CD4-positive, alpha-beta T cell treated with Interleukin-17A for 1 hour (primary cell): Measurements from ENCODE around the gene B4GALT5.
"Not testable (repeated sequence)": the region's sequence is repeated elsewhere in the genome, so short reads cannot be mapped to it uniquely, and the experiment has no call there.

Experiments
- DNase-seq: peaks from one replicate; pipeline ENCODE4 v3.0.0-alpha.2; 2020

The B4GALT5 gene

GRCh38 chr20:49677777-49678758 is 35.6 kb downstream of the B4GALT5 start:
- no peak for DNase-seq

DNA sequence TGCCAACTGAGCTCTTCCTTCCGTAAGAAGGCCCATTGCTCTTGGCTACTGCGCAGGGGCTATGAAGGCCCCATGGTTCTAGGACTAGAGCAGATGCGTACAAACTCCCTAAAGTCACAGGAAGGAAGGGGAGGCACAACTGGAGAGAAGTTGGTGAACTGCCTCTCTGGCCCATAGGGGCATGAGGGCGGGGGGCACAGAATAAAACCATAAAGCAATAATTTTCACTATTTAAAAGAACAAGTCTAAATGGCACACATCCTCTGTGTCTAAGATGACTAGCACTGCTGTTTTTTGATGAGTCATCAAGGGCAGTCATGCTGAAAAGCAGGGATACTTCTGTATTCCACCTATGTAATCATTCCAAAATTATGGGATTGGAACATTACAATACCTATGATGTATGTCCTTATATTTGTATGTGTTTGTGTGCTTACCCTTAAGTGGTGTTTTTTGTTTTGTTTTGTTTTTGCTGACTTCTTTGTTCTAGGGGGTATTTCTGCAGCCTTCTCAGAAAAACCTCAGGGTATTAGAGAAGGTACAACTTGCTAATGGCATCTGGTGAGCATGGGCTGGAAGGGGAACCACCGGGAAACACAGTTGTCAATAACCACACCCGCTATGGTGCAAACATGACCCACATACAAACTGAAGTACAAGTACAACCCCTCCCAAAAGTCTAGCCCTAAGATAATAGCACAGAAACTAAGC is 36.9 kb downstream of the B4GALT5 start:
- peak; percentile 80 for DNase-seq

DNA sequence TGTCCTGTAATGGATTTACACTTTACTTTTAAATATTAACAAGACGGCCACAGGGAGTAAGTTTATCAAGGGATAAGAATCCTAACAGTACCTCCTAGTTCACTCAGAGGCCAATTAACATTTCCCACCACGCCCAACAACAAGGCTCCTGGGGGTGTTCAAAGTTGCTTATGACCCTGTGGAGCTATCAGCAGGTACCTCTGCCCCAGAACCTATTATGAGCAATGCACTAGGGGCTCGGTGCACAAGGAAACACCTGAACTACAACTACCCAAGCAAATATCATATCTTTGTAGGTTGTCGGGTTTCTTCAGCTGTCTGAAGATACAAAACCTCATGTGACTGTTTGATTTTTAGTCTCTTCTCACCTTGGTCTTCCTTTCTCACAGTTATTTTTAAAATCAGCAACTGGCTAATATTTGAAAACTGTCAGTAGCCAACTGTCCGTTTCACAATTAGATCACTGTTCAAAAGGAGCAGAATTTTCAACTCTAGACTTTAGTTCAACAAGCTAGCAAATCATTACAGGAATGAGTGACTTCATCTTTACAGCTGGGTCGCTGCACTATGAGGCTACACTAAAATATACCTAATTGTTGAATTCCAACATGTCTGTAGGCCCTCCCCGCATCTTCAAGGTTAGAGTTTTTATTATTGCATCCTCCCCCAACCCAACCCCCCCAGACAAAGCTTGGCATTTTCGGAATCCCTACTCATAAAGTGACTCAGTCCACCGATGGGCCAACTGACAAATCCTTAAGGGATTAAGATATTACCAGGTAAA is 38.1 kb downstream of the B4GALT5 start:
- DNase-seq, result peak; percentile 18

DNA sequence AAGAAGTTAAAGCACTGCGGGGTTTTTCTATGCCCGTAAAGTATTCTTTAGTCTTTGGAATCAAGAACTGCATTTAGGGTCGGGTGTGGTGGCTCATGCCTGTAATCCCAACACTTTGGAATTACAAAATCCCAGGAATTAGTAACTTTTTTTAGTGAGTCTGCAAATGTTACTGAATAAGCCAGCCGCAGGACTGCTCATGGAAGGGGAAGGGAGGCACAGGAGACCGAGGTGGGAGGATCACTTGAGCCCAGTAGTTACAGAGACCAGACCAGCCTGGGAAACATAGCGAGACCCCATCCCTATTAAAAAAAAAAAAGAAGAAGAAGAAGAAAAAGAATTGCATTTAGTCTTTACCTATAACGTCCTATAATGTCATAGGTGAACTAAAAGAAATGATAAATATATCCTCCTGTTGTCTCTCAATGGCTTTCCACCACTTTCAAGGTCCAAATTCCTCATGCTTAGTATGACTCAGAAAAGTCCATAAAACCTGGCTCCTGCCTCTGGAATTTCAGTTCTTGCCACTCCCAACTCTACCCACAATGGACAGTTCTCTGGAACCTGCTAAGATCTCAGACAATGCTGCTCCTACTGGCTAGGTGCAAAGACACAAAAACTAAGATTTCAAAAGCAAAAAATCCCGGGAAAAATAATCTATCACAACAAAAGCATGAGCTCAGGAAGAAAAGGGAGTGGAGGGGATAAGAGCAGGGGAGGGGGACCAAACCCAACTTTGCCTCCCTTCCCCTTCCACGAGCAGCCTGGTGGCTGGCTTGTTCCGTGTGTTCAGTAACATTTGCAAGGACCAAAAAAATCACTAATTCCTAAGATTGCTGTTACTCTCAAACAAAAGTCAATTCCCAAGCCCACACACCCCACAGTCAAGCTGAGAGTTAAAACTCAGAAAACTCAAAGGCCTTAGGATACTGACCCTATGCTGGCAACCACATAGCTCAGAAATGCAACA is 39.0 kb downstream of the B4GALT5 start:
- DNase-seq, result no peak

GRCh38 chr20:49672096-49672664 is 41.5 kb downstream of the B4GALT5 start:
- DNase-seq, result no peak

DNA sequence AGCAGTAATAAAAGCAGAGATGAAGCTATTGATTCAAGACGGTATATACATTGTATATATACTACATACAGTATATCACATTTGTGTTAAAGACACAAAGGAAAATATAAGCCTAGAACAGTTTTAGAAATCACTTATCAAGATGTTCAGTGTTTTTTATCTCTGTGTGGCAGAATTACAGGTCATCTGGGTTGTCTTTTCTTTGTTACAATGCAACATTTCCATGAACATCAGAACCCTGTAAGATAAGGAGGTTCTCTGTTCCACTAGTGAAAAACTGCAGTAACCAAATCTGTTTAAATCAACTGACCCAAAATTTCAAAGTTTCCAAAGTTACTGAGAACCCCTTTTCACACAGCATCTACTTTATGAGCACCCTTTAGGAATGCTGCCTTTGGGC is 42.2 kb downstream of the B4GALT5 start:
- DNase-seq, result no peak

- peak; percentile 55 for DNase-seq
Measured at GRCh38 chr20:49669601-49670189, 44.0 kb downstream of the B4GALT5 start.

DNA sequence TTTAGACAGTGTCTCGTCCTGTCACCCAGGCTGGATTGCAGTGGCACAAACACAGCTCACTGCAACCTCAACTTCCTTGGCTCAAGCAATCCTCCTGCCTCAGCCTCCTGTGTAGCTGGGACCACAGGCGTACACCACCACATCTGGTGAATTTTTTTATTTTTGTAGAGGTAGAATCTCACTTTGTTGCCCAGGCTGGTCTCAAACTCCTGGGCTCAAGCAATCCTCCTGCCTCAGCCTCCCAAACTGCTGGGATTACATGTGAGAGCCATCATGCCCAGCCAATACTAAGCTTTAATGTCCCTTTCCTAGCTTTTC is 44.8 kb downstream of the B4GALT5 start:
- DNase-seq, result not testable (repeated sequence)

DNA sequence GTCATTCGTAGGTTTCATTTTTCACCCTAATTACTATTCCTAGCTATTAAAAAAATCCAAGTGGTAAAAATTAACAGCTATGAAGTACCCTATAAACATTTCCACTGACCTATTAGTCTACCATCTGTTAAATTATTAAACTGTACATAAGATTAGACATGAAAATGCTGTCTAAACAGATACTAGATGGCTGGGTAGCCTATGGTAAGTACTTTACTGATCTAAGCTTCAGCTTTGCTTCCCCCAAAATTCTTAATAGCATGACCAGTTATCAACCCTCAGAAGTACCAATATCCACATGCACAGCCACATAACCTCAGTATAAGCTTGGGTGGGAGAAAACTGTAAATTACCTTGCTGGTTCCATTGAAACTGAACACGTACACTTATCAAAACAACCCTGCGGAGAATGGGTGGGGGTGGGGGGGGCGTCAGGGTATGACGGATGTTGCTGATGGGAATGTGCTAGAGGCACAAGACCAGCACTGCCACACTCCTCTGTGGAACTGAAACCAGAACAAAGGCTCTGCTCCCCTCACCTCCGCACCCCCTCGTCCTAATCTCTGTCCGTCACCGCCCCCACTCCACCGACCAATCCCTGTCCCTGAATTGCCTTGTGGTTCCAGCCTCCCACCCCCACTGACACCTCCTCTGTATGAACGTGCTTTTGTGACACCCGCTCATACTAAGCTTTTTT is 45.3 kb downstream of the B4GALT5 start:
- DNase-seq, result peak; percentile 89

GRCh38 chr20:49666911-49667310 is 46.8 kb downstream of the B4GALT5 start:
- no peak for DNase-seq

- no peak for DNase-seq
Measured at GRCh38 chr20:49665796-49666195, 47.9 kb downstream of the B4GALT5 start.

- no peak for DNase-seq
Measured at GRCh38 chr20:49664612-49665313, 48.9 kb downstream of the B4GALT5 start.

DNA sequence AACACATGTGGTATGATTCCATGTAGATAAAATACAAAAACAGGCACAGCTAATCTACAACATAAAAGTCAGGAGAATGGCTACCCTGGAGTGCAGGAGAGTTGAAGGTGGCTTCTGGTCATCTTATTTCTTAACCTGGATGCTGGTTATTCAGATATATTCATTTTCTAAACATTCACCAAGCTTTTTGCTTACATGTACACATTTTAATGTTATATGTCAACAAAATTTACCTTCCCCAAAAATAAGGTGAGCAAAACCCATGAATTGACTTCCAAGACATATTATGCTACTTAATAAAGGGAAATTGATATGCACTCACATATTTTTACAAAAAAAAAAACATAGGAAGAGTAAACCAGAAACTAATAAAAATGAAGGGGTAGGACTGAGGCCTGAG is 50.6 kb downstream of the B4GALT5 start:
- no peak for DNase-seq

DNA sequence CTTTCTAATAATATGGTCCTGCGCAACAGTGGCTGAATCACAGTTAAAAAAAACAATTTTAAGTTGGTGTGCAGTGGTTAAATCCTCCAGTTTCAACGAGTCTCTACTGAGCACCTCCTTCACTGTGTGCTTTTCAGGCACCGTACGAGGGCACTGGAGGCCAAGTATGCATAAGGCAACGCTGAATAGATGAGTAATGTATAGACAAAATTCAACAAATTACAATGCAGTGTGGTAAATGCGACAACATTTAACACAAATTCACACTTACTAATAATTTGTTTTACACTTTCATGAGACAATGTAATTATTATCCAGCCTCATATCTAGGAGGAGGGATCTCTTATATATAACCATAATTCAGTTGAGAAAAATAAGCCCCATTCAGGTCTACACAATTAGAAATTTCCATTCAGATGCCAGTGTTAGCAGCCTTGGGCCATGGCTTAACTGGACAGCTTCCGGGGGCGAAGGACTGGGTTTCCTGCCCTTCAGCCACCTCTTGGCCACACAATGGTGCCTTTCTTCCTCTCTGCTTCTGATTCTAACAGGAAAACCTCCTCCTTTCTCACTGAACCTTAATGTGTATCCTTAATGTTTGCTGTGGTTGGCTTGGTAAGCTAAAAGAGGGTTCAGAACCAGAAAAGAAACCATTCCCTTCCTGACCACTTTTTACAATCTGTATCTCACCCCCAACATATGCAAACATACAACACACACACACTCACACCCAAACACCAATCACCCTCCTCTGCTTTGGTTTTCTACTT is 51.9 kb downstream of the B4GALT5 start:
- peak; percentile 23 for DNase-seq

DNA sequence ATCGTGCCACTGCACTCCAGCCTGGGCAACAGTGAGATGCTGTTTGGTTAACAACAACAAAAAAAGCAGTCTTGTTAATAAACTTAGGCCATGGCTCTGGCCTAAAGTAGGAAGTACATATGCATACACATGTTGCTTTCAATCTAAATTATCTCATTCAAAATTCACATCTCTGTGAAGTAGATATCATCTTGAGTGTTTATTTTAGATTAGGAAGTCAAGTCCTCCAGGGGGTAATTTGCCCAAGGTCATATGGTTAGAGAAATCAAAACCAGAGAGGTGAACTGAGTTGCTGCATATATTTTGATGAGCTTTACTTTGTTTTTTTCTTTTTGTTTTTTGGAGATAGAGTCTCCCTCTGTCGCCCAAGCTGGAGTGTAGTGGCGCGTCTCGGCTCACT is 52.8 kb downstream of the B4GALT5 start:
- no peak for DNase-seq

- no peak for DNase-seq
Measured at GRCh38 chr20:49659056-49659455, 54.6 kb downstream of the B4GALT5 start.

DNA sequence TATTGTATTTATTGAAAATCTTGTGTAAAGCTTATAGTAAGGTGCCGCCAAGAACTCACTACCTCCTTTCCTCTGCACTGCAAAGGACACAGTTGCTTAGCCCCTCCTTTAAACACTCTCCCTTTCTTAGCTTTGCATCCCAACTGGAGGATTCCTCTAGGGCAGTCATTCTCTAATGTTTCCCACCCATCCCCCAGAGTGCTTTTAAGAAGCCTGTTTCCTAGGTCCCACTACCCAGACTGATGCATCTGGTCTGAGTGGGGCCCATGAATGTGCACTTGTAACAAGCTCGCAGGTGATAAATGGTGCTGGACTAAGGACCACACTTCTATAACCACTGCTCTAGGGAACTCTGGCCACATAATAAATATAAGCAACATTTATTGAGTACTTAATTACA is 55.2 kb downstream of the B4GALT5 start:
- no peak for DNase-seq

- no peak for DNase-seq
Measured at GRCh38 chr20:49657118-49657901, 56.4 kb downstream of the B4GALT5 start.
